Measurements from ENCODE around the gene TADA2B. TPM values are rescaled to one million over a fixed set of nuclear protein-coding genes. Genes with fewer than 3 reads are reported as not detected.

Gene TADA2B
- total RNA-seq, 1 experiment from 2014 or later, result 14.3 TPM

DNA sequence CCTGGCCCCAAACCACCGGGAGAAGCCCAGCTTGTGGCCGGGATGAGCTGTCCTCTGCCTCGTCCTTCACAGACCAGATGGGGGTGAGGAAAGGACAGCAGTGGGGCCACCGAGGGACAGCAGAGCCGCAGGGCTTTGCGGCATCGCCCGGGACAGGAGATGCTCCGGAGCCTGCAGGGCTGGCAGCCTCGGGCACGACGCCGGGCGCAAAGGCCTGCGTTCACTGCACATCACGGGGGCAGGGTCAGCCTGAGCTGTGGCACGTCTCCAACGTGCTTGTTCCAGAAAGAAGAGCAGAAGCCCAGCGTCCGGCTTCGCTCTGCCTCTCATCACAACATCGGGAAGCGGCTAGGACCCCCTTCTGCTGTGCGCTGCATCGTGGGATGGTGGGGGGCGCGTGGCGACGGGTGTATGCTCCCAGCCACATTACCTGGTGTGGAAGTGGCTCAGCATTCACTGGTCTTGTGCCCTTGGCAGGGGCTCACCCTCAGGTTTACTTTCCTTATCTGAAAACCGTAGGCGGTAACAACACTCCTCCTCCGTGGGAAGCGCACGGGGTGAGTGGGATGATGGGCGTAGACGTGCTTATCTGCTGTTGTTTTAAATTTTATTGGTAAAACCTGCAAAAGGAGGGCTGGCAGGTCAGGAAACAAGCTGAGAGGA is 7.4 kb downstream of the TADA2B start:
- no peak overlapping the region for H3K4me3 Mint-ChIP-seq
- ATAC-seq (no peak), DNase-seq (ENCODE audit: low spot score) (no peak)
- H3K9me3 Mint-ChIP-seq, result no peaks in the 10 kb centered on the region
- TF ChIP-seq PRRX2 (CRISPR knock-in tag; IDR thresholded peaks at IDR 0.05), result no peak
- TF ChIP-seq MYBL2 (CRISPR knock-in tag; IDR thresholded peaks at IDR 0.05), result no peak
- TF ChIP-seq SMAD3 (CRISPR knock-in tag; IDR thresholded peaks at IDR 0.05; ENCODE audit: borderline replicate concordance), result no peak
- TF ChIP-seq ATF1 (CRISPR knock-in tag; IDR thresholded peaks at IDR 0.05), result no peak
- no peak for TF ChIP-seq KAT7 (CRISPR knock-in tag; IDR thresholded peaks at IDR 0.05; ENCODE audit: borderline replicate concordance)
- TF ChIP-seq, protein P1, sequence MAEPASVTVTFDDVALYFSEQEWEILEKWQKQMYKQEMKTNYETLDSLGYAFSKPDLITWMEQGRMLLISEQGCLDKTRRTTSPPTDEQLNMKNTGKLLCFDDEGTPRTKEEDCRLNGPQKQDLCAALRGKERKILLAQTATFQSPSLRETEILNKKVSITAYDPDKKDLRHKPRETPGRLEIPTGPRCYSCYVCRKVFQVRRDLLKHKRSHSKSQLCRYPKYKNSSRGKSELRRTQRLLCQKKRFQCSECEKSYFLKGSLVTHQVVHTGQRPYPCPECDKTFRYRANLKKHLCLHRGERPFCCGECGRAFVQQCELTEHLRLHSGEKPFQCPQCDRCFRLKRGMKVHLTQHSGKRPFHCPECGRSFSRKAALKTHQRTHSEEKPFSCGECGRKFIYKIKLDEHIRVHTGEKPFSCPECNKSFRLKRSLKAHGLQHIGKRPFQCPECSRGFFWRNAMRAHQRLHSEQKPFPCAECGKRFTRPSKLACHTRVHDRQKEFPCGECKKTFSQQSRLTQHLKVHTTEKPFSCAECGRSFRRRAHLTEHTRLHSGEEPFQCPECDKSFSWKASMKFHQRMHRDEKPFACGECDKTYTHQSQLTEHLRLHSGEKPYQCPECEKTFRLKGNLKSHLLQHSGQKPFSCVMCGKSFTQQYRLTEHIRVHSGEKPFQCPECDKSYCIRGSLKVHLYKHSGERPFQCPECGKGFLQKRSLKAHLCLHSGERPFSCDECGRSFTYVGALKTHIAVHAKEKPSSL (CRISPR knock-in tag; conservative IDR thresholded peaks at IDR 0.05), result no peak
- no peak for TF ChIP-seq NFE2L1 (CRISPR knock-in tag; IDR thresholded peaks at IDR 0.05)
- TF ChIP-seq RORB (CRISPR knock-in tag; IDR thresholded peaks at IDR 0.05), result no peak
- TF ChIP-seq OVOL2 (CRISPR knock-in tag; IDR thresholded peaks at IDR 0.05; ENCODE audit: borderline replicate concordance), result no peak
- TF ChIP-seq, protein P2, sequence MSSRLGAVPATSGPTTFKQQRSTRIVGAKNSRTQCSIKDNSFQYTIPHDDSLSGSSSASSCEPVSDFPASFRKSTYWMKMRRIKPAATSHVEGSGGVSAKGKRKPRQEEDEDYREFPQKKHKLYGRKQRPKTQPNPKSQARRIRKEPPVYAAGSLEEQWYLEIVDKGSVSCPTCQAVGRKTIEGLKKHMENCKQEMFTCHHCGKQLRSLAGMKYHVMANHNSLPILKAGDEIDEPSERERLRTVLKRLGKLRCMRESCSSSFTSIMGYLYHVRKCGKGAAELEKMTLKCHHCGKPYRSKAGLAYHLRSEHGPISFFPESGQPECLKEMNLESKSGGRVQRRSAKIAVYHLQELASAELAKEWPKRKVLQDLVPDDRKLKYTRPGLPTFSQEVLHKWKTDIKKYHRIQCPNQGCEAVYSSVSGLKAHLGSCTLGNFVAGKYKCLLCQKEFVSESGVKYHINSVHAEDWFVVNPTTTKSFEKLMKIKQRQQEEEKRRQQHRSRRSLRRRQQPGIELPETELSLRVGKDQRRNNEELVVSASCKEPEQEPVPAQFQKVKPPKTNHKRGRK (CRISPR knock-in tag; IDR thresholded peaks at IDR 0.05; ENCODE audit: borderline replicate concordance), result no peak
- TF ChIP-seq EMX1 (CRISPR knock-in tag; IDR thresholded peaks at IDR 0.05), result no peak
- TF ChIP-seq, protein P3, sequence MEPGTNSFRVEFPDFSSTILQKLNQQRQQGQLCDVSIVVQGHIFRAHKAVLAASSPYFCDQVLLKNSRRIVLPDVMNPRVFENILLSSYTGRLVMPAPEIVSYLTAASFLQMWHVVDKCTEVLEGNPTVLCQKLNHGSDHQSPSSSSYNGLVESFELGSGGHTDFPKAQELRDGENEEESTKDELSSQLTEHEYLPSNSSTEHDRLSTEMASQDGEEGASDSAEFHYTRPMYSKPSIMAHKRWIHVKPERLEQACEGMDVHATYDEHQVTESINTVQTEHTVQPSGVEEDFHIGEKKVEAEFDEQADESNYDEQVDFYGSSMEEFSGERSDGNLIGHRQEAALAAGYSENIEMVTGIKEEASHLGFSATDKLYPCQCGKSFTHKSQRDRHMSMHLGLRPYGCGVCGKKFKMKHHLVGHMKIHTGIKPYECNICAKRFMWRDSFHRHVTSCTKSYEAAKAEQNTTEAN (CRISPR knock-in tag; IDR thresholded peaks at IDR 0.05), result no peak
- TF ChIP-seq, protein P4, sequence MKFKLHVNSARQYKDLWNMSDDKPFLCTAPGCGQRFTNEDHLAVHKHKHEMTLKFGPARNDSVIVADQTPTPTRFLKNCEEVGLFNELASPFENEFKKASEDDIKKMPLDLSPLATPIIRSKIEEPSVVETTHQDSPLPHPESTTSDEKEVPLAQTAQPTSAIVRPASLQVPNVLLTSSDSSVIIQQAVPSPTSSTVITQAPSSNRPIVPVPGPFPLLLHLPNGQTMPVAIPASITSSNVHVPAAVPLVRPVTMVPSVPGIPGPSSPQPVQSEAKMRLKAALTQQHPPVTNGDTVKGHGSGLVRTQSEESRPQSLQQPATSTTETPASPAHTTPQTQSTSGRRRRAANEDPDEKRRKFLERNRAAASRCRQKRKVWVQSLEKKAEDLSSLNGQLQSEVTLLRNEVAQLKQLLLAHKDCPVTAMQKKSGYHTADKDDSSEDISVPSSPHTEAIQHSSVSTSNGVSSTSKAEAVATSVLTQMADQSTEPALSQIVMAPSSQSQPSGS (CRISPR knock-in tag; IDR thresholded peaks at IDR 0.05; ENCODE audit: borderline replicate concordance, low read depth), result no peak
- no peak for TF ChIP-seq ZNF423 (CRISPR knock-in tag; IDR thresholded peaks at IDR 0.05)
- TF ChIP-seq SOX15 (CRISPR knock-in tag; IDR thresholded peaks at IDR 0.05), result no peak
- TF ChIP-seq ZNF671 (CRISPR knock-in tag; IDR thresholded peaks at IDR 0.05), result no peak
- TF ChIP-seq, protein P5, sequence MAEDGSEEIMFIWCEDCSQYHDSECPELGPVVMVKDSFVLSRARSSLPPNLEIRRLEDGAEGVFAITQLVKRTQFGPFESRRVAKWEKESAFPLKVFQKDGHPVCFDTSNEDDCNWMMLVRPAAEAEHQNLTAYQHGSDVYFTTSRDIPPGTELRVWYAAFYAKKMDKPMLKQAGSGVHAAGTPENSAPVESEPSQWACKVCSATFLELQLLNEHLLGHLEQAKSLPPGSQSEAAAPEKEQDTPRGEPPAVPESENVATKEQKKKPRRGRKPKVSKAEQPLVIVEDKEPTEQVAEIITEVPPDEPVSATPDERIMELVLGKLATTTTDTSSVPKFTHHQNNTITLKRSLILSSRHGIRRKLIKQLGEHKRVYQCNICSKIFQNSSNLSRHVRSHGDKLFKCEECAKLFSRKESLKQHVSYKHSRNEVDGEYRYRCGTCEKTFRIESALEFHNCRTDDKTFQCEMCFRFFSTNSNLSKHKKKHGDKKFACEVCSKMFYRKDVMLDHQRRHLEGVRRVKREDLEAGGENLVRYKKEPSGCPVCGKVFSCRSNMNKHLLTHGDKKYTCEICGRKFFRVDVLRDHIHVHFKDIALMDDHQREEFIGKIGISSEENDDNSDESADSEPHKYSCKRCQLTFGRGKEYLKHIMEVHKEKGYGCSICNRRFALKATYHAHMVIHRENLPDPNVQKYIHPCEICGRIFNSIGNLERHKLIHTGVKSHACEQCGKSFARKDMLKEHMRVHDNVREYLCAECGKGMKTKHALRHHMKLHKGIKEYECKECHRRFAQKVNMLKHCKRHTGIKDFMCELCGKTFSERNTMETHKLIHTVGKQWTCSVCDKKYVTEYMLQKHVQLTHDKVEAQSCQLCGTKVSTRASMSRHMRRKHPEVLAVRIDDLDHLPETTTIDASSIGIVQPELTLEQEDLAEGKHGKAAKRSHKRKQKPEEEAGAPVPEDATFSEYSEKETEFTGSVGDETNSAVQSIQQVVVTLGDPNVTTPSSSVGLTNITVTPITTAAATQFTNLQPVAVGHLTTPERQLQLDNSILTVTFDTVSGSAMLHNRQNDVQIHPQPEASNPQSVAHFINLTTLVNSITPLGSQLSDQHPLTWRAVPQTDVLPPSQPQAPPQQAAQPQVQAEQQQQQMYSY (CRISPR knock-in tag; IDR thresholded peaks at IDR 0.05), result no peak
- ChIA-PET CTCF (interaction anchor here (1.4 to 1.9 kb wide), 4 partner anchors 8 to 20 kb away, joined by 3 to 6 read pairs (median 4); partner anchors contain the start of genes GRPEL1 and TADA2B), POLR2A (interaction anchor here (0.5 kb wide), 1 partner anchor 870 kb away, joined by 4 read pairs; no protein-coding TSS in a partner anchor)
- no peaks in the 10 kb centered on the region for H3K27me3 Mint-ChIP-seq (ENCODE audit: low read depth)
- peaks cover 22% of the 10 kb centered on the region for H3K4me1 Mint-ChIP-seq
- no peak overlapping the region for H3K27ac Mint-ChIP-seq
- peaks cover 7% of the 10 kb centered on the region for H3K36me3 Mint-ChIP-seq

Data from WTC11 (cell line).